Measurements from ENCODE around the gene BTBD2. TPM values are rescaled to one million over a fixed set of nuclear protein-coding genes. Genes with fewer than 3 reads are reported as not detected.

Gene BTBD2
- total RNA-seq, 4 donors from 2014 or later = 57.8 to 114 (median 76.0) TPM

DNA sequence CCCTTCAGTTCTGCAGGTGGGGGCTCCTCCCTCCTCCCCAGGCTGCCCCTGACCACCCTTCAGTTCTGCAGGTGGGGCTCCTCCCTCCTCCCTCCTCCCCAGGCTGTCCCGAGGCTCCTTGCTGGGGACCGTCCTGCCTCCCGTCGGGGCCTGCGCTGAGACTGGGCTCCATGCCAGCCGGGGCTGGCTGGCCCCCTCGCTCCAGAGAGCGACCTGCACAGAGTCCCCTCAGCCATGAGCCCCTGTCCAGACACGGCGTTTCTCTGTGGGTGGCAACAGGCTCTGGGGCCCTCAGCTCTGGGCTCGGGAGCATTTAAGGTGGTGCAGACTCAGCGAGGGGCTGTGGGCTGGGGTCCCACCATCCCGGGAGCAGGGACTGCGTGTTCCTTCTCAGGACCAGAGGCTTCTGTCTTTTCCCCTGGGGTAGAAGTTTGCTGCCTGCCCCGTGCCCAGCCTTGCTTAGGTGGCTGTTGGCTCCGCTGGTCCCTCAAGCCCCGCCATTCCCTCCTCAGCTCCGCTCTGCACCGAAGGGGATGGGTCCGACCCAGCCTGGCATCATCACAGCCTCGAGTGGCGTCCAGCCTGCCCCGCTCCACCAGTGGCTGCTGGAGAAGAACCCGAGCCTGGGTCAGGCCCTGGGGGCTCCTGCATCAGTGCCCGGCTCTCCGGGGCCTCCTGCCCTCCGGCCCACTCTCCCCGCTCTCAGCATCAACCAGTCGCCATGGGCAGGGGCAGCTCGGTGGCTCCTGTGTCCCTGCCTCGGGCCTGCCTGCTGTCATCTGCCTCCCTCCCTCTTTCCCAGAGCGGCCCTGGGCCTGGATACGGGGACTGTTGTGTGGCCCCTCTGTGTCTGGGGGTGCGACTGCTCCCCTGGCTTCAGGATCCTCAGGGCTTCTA, 47.0 kb downstream of the BTBD2 start:
- no peak overlapping the region for H3K27ac ChIP-seq
- TF ChIP-seq, protein P1, sequence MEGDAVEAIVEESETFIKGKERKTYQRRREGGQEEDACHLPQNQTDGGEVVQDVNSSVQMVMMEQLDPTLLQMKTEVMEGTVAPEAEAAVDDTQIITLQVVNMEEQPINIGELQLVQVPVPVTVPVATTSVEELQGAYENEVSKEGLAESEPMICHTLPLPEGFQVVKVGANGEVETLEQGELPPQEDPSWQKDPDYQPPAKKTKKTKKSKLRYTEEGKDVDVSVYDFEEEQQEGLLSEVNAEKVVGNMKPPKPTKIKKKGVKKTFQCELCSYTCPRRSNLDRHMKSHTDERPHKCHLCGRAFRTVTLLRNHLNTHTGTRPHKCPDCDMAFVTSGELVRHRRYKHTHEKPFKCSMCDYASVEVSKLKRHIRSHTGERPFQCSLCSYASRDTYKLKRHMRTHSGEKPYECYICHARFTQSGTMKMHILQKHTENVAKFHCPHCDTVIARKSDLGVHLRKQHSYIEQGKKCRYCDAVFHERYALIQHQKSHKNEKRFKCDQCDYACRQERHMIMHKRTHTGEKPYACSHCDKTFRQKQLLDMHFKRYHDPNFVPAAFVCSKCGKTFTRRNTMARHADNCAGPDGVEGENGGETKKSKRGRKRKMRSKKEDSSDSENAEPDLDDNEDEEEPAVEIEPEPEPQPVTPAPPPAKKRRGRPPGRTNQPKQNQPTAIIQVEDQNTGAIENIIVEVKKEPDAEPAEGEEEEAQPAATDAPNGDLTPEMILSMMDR (IDR thresholded peaks at IDR 0.05) = no peak
- no peak for TF ChIP-seq POLR2A (IDR thresholded peaks at IDR 0.05)
- peaks cover 0 to 16% (median 0%) of the 10 kb centered on the region in 3 donors for H3K36me3 ChIP-seq
- no peaks in the 10 kb centered on the region for H3K4me1 ChIP-seq
- H3K4me3 ChIP-seq = no peak overlapping the region
- H3K27me3 ChIP-seq = no peaks in the 10 kb centered on the region
- DNase-seq = no peak
- no peaks in the 10 kb centered on the region for H3K9me3 ChIP-seq

- TF ChIP-seq POLR2A (IDR thresholded peaks at IDR 0.05) = no peak
- TF ChIP-seq, protein P1 (IDR thresholded peaks at IDR 0.05) = no peak
- Histone ChIP-seq H3K36me3 (peaks cover 0 to 16% (median 0%) of the 10 kb centered on the region in 3 donors), H3K4me1 (no peaks in the 10 kb centered on the region), H3K27ac (no peak overlapping the region), H3K9me3 (no peaks in the 10 kb centered on the region), H3K27me3 (no peaks in the 10 kb centered on the region), H3K4me3 (no peak overlapping the region)
- no peak for DNase-seq
Measured at GRCh38 chr19:1967087-1967608, 48.4 kb downstream of the BTBD2 start.

DNA sequence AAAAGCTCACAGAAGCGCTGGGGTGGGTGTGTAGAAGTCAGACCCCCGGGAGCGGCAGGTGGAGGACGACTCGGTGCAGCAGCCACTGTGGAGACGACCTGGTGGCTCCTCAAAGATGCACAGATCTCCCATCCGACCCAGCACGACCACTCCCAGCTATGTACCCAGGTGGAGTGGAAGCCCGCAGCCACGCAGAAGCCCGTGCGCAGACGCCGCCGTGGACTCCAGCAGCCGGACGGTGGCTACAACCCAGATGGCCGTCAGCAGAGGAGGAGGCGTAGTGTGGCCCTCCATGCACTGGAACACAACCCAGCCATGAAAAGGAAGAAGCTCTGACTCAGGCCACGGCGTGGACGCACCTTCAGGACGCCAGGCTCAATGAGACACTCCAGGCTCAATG, 52.8 kb downstream of the BTBD2 start:
- no peaks in the 10 kb centered on the region for H3K9me3 ChIP-seq
- no peak for TF ChIP-seq POLR2A (IDR thresholded peaks at IDR 0.05)
- TF ChIP-seq, protein P1 (IDR thresholded peaks at IDR 0.05) = no peak
- H3K4me1 ChIP-seq = no peaks in the 10 kb centered on the region
- H3K36me3 ChIP-seq = no peaks in the 10 kb centered on the region
- no peak for DNase-seq
- no peak overlapping the region for H3K27ac ChIP-seq
- H3K4me3 ChIP-seq = no peak overlapping the region
- no peaks in the 10 kb centered on the region for H3K27me3 ChIP-seq

DNA sequence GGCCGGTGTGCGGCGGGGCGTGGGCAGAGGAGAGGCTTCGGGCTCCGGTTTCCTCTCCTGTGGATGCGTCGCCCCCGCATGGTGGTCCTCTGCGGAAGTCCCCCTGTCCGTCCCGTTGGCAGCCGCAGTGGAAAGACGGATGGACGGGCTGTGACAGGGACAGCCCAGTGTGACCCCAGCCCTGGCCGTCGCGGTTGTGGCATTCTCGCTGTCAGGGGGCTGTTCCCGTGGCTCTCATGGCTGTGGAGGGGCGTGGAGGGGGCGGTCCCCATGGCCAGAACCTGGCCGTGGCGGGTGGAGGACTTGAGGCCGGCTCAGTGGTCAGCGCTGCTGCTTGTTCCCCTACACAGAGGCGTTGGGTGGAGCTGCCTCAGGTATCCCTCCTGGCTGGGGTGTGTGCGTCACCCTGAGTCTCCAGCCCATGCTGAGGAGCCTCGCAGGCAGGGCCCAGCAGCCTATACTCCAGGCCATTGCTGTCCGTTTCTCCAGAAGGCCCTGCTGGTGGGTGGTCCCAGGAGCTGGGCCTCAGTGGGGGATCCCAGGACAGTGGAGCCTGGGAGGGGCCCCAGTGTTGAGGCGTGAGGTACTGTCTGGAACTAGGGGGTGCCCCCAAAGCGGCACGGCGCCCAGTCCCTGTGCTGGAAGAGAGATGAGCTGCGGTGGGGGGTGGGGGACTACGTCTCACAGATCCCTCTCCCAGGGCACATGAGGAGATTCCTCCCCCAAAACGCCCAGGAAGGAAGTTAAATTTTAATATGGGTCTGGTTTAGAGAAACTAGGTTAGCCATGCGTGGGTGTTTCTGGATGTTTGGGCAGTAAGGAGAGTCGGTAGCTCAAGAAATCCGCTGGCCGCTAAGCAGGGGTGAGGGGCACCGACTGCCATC, 54.3 kb downstream of the BTBD2 start:
- TF ChIP-seq, protein P1 (IDR thresholded peaks at IDR 0.05) = no peak
- no peak for TF ChIP-seq POLR2A (IDR thresholded peaks at IDR 0.05)
- Histone ChIP-seq H3K27ac (no peak overlapping the region), H3K36me3 (no peaks in the 10 kb centered on the region), H3K27me3 (no peaks in the 10 kb centered on the region), H3K9me3 (no peaks in the 10 kb centered on the region), H3K4me1 (no peaks in the 10 kb centered on the region), H3K4me3 (no peak overlapping the region)
- no peak for DNase-seq

GRCh38 chr19:1959928-1960589, 55.5 kb downstream of the BTBD2 start:
- Histone ChIP-seq H3K9me3 (no peaks in the 10 kb centered on the region), H3K36me3 (no peaks in the 10 kb centered on the region), H3K4me1 (no peaks in the 10 kb centered on the region), H3K27me3 (no peaks in the 10 kb centered on the region), H3K4me3 (no peak overlapping the region), H3K27ac (no peak overlapping the region)
- no peak for DNase-seq
- TF ChIP-seq, protein P1 (IDR thresholded peaks at IDR 0.05) = no peak
- TF ChIP-seq POLR2A (IDR thresholded peaks at IDR 0.05) = no peak

All from Peyer's patch (tissue), 4 donors.